Kidney (tissue), 14 donors: ENCODE data around the gene MPHOSPH8. TPM values are rescaled to one million over a fixed set of nuclear protein-coding genes. Genes with fewer than 3 reads are reported as not detected.

ENCODE experiments used
- DNase-seq, 5 donors: peaks; one replicate each; pipeline ENCODE4 v3.0.0-alpha.2; 2013 to 2020
- FAIRE-seq: peaks from 2 replicates; lab custom pipeline; 2012; peaks lifted over from hg19 to GRCh38; lab: Jason Lieb, UNC
- H3K27ac ChIP-seq, 2 donors: one replicate each; pipeline ENCODE4 v1.7.0; 2013; ENCODE audit warnings: low read depth in 2 of 2, low read length in 2 of 2, inconsistent platforms in 1 of 2
- H3K27me3 ChIP-seq: one replicate; pipeline ENCODE4 v1.7.1; 2013; ENCODE audit warnings: low read length, inconsistent platforms; ENCODE audit not compliant: control insufficient read depth, insufficient read depth
- H3K36me3 ChIP-seq, 3 donors: one replicate each; pipeline versions ENCODE4 v1.7.0 to v1.7.1; 2013; ENCODE audit warnings: low read length in 3 of 3, control low read depth in 1 of 3, inconsistent platforms in 1 of 3; ENCODE audit not compliant: insufficient read depth in 3 of 3, control insufficient read depth in 2 of 3
- H3K4me1 ChIP-seq, 3 donors: one replicate each; pipeline versions ENCODE4 v1.7.0 to v1.7.1; 2013; ENCODE audit warnings: low read length in 3 of 3, inconsistent platforms in 1 of 3, low read depth in 1 of 3; ENCODE audit not compliant: control insufficient read depth in 2 of 3, insufficient read depth in 2 of 3
- H3K4me3 ChIP-seq, 3 donors: one replicate each; pipeline versions ENCODE4 v1.7.0 to v1.8.1; 2013; ENCODE audit warnings: low read length in 3 of 3, control low read depth in 1 of 3, inconsistent platforms in 1 of 3
- H3K9ac ChIP-seq, 3 donors: one replicate each; pipeline versions ENCODE4 v1.7.0 to v1.7.1; 2013; ENCODE audit warnings: low read length in 3 of 3, control low read depth in 1 of 3, inconsistent platforms in 1 of 3
- H3K9me3 ChIP-seq, 3 donors: one replicate each; pipeline versions ENCODE4 v1.7.0 to v1.7.1; 2013; ENCODE audit warnings: low read length in 3 of 3, control low read depth in 1 of 3, inconsistent platforms in 1 of 3; ENCODE audit not compliant: control insufficient read depth in 2 of 3, insufficient read depth in 1 of 3
- CTCF ChIP-seq: IDR thresholded peaks from 3 replicates; pipeline ENCODE4 v1.5.1; 2012; ENCODE audit warnings: mild to moderate bottlenecking, moderate library complexity, borderline replicate concordance; ENCODE audit not compliant: insufficient read depth; ENCODE audit errors: extremely low read depth
- intact Hi-C: fragments of 100-400 bp; cut with DNase I; formaldehyde crosslinking; loops from one replicate; pipeline ENCODE4 v1.11.1; 2022
- polyA plus RNA-seq: library from polyadenylated mRNA; stranded (reverse); fragments of 350-450 nt; fragmentation: Illumina TruSeq; extraction: RNeasy Lipid Tissue Mini Kit (QIAGEN cat#74804); gene quantifications from one replicate; pipeline ENCODE4 v1.2.3, GENCODE V29; 2014; ENCODE audit warnings: low read depth, low replicate concordance; ENCODE audit not compliant: insufficient read depth
- total RNA-seq: library from RNA; stranded (reverse); fragmentation: NEBNext Ultra II Directional; extraction: Animal tissue kit (Norgen Biotek cat#: 25700); gene quantifications from one replicate; pipeline ENCODE4 v1.2.1, GENCODE V29; 2021
- donor health status: control.
- donor health status: control.
- donor health status: control.
- donor health status: control.
- donor health status: control.
- donor health status: DM: yes; HTN: yes; CAD: no.
- donor health status: Normal renal cell carcinoma (clear cell type).

Gene MPHOSPH8
- total and polyA plus RNA-seq, 2 donors from 2014 or later: 23.1 to 35.6 TPM

GRCh38 chr13:19657872-19658591 lies 24.6 kb downstream of the MPHOSPH8 start:
- Histone ChIP-seq H3K27me3 (no peaks in the 10 kb centered on the region), H3K9ac (no peak overlapping the region), H3K4me1 (no peaks in the 10 kb centered on the region), H3K9me3 (no peaks in the 10 kb centered on the region), H3K27ac (no peak overlapping the region), H3K36me3 (peaks cover 2 to 17% (median 16%) of the 10 kb centered on the region in 3 donors), H3K4me3 (no peak overlapping the region)
- TF ChIP-seq CTCF: no peak
- intact Hi-C loops: no loop called here
- no peak for DNase-seq
- FAIRE-seq: no peak

- DNase-seq (no peak), FAIRE-seq (no peak)
- H3K9ac ChIP-seq: no peak overlapping the region
- TF ChIP-seq CTCF: no peak
- H3K4me1 ChIP-seq: no peaks in the 10 kb centered on the region
- H3K9me3 ChIP-seq: no peaks in the 10 kb centered on the region
- H3K4me3 ChIP-seq: no peak overlapping the region
- peaks cover 2 to 25% (median 22%) of the 10 kb centered on the region in 3 donors for H3K36me3 ChIP-seq
- H3K27ac ChIP-seq: no peak overlapping the region
- intact Hi-C loops: no loop called here
- no peaks in the 10 kb centered on the region for H3K27me3 ChIP-seq
Observed at GRCh38 chr13:19658831-19659230, 25.4 kb downstream of the MPHOSPH8 start.

GRCh38 chr13:19661126-19661525 lies 27.7 kb downstream of the MPHOSPH8 start:
- H3K4me1 ChIP-seq: no peaks in the 10 kb centered on the region
- H3K27ac ChIP-seq: no peak overlapping the region
- peaks cover 2 to 36% (median 30%) of the 10 kb centered on the region in 3 donors for H3K36me3 ChIP-seq
- no peak overlapping the region for H3K4me3 ChIP-seq
- no peaks in the 10 kb centered on the region for H3K9me3 ChIP-seq
- H3K27me3 ChIP-seq: no peaks in the 10 kb centered on the region
- no peak for TF ChIP-seq CTCF
- no peak overlapping the region for H3K9ac ChIP-seq
- FAIRE-seq: no peak
- intact Hi-C loops: no loop called here
- DNase-seq: no peak

GRCh38 chr13:19661561-19661960 lies 28.1 kb downstream of the MPHOSPH8 start:
- DNase-seq (no peak), FAIRE-seq (no peak)
- intact Hi-C loops: no loop called here
- no peaks in the 10 kb centered on the region for H3K27me3 ChIP-seq
- TF ChIP-seq CTCF: no peak
- H3K9me3 ChIP-seq: no peaks in the 10 kb centered on the region
- no peaks in the 10 kb centered on the region for H3K4me1 ChIP-seq
- H3K9ac ChIP-seq: no peak overlapping the region
- no peak overlapping the region for H3K4me3 ChIP-seq
- peaks cover 3 to 40% (median 34%) of the 10 kb centered on the region in 3 donors for H3K36me3 ChIP-seq
- no peak overlapping the region for H3K27ac ChIP-seq
